Placental epithelial cell (primary cell): Measurements from ENCODE around the gene ARL6IP1. TPM values are rescaled to one million over a fixed set of nuclear protein-coding genes. Genes with fewer than 3 reads are reported as not detected.

Source experiments
- total RNA-seq: library from RNA; depleted of rRNA; stranded (reverse); fragments of >200 nt; gene quantifications from 2 replicates; pipeline ENCODE4 v1.2.3, GENCODE V29; 2012

The ARL6IP1 gene
- 103 and 224 TPM in 2 replicates for total RNA-seq

DNA sequence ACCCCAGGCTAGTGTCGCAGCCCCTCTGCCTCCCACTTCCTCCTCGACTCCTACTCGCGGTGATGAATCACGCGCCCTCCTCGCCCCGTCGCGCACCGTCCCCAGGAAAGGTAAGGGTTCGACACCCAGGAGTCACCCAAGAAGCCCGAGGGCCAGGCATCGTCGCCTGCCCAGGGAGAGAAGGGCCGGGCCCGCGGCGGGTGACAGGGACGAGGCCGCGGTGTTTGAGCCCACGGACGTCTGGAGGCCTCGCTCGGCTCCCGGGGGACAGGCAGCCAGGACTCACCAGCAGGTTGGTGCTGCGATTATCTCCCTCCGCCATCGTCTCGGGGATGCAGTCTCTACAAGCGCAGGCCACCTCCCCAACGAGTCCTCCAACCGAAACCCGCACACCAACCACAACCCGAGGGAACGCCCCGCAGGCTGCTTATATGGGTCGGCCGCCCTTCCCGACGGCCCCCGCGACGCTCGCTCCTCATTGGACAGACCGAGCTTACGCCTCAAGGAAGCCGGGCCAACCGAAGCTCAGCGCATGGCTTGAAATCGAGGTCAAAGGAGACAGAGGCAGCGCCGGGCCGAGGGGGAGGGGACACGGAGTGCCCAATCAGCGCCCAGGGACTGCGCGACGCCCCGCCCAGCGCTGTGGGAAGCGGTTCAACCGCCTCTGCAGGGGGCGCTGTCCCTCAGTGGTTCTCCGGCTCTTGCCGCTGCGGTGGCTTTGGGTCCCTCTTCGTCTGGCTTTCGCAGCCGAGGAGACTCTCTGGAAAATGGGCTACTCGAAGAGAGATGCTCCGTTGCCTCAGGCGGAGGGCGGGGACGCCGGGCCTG, at the start of gene ARL6IP1:
TSS of gene ARL6IP1 (minus strand) at position 405 of the 828 bp plus-strand sequence. CDS start at position 322, 83 bp downstream.

GRCh38 chr16:18789850-18790706, 11.3 kb downstream of the ARL6IP1 start, which contains the start of gene RPS15A:
TSS of gene RPS15A (minus strand) at chr16:18790334. CDS start at chr16:18789113, 1,221 bp downstream.

Other genes starting within 250 kb of the ARL6IP1 start
- gene NOMO2, start 239.5 kb downstream of the ARL6IP1 start, total RNA-seq, result 54.6 and 109 TPM in 2 replicates
- 1,197 and 1,211 TPM in 2 replicates for gene RPS15A, start 11.2 kb downstream of the ARL6IP1 start, total RNA-seq
- 55.1 and 67.1 TPM in 2 replicates for gene SMG1, start 124.9 kb upstream of the ARL6IP1 start, total RNA-seq
- gene TMC7, start 182.4 kb upstream of the ARL6IP1 start, total RNA-seq, result 0.33 and 0.39 TPM in 2 replicates